SU-DHL-6 (cell line): ENCODE measurements around the gene SH2D3A.

Source experiments
- CTCF ChIP-seq: fragments of 200-600 bp; sonication (generic); IDR thresholded peaks from one replicate; pipeline ENCODE4 v1.5.1; 2017; ENCODE audit warnings: antibody characterized with exemption, mild to moderate bottlenecking, low read length, moderate library complexity; ENCODE audit not compliant: insufficient read depth, poor library complexity, severe bottlenecking
- EZH2phosphoT487 ChIP-seq: fragments of 200-600 bp; sonication (generic), shearing (Covaris generic); conservative IDR thresholded peaks from 2 replicates; pipeline ENCODE4 v1.6.1; 2018; ENCODE audit warnings: mild to moderate bottlenecking, antibody characterized with exemption, low read length, moderate library complexity, mixed read lengths

- TF ChIP-seq CTCF (no peak), EZH2phosphoT487 (no peak)
These were observed 28.3 kb downstream of the SH2D3A start for GRCh38 chr19:6738787-6739389.
